Fibroblast of mammary gland (primary cell): ENCODE data around the gene NFATC1.

Experiments used
- DNase-seq: peaks from one replicate; pipeline ENCODE4 v3.0.0-alpha.2; 2010; ENCODE audit warnings: low read depth
- H3K4me3 ChIP-seq: 2 replicates; pipeline ENCODE4 v1.5.1; 2011; ENCODE audit warnings: low read depth, mild to moderate bottlenecking, low read length, moderate library complexity; ENCODE audit not compliant: control insufficient read depth
- TF ChIP-seq, protein P1 (sequence below): conservative IDR thresholded peaks from 2 replicates; pipeline ENCODE4 v1.5.1; 2011; ENCODE audit warnings: low read depth, low read length, inconsistent platforms; ENCODE audit not compliant: control insufficient read depth, insufficient read depth

Gene NFATC1

DNA sequence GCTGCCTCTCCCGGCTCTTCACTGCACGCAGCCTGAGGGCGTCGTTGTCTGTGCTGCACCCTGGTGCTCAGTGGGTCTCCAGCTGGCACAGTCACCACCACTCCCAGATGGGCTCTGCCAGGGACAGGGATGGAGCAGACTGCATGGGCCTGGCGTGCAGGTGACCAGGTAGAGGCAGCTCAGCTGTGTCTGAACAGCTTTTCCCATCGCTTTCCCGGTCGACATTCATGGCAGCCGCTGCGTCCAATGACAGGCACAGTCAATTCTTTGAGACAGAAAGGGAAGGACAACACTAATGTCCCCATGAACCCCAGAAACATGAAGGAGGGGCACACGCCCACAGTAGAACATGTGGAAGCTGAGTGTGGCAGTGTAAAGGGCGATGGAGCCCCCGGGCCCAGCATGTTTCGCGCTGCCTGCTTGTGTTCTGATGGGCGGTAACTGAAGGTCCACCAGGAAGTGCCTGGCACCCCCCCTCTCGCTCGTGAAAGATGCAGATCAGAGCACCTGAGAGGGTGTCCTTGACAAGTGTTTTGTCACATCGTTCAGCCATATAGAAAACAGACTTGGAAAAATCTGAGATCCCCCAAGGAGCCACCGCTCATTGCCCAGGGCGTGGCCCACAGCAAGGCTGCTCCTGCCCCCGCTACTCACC, 122.4 kb downstream of the NFATC1 start:
- no peak for DNase-seq

GRCh38 chr18:79518683-79519128, 123.0 kb downstream of the NFATC1 start:
- H3K4me3 ChIP-seq = no peak overlapping the region
- DNase-seq = no peak
- TF ChIP-seq, protein P1, sequence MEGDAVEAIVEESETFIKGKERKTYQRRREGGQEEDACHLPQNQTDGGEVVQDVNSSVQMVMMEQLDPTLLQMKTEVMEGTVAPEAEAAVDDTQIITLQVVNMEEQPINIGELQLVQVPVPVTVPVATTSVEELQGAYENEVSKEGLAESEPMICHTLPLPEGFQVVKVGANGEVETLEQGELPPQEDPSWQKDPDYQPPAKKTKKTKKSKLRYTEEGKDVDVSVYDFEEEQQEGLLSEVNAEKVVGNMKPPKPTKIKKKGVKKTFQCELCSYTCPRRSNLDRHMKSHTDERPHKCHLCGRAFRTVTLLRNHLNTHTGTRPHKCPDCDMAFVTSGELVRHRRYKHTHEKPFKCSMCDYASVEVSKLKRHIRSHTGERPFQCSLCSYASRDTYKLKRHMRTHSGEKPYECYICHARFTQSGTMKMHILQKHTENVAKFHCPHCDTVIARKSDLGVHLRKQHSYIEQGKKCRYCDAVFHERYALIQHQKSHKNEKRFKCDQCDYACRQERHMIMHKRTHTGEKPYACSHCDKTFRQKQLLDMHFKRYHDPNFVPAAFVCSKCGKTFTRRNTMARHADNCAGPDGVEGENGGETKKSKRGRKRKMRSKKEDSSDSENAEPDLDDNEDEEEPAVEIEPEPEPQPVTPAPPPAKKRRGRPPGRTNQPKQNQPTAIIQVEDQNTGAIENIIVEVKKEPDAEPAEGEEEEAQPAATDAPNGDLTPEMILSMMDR = no peak

More for the DNA sequence above, 122.4 kb downstream of the NFATC1 start:
- H3K4me3 ChIP-seq = no peak overlapping the region
- TF ChIP-seq, protein P1 = no peak

DNA sequence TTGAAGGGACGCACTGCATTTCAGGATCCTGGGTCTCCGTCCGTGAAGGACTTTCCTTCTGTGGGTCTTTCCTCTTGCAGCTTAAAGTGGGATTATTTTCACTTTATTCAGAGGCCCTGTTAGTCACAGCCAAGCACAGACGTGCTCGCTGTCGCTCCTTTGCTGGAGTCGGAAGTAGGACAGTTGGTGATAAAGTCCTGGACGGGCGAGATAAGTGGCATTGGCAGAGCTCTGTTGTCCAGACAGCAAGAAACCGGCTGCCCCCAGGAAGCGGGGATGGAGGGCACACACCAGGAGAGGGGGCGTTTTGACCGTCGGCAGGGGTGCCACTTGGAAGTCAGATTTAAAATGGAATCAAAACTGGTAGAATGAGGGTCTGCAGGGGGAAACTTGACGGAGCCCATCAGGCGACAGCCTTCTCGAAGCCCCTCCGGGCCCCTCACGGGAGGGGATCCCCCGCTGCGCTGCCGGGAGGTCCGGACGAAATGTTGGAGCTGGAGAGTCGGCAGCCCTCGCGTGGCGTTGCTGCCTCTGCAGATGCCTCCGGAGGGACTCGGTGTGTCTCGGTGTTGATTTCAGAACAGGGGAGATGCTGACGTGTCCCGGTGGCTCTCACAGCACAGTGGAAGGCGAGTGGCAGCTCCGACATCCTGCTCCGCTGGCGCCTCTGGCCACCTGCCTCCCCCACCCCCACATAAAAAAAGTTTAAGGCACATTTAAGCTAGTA, 124.2 kb downstream of the NFATC1 start:
- H3K4me3 ChIP-seq = no peak overlapping the region
- TF ChIP-seq, protein P1 = no peak
- DNase-seq = no peak

- DNase-seq = no peak
- no peak overlapping the region for H3K4me3 ChIP-seq
- TF ChIP-seq, protein P1 = no peak
These were observed 125.0 kb downstream of the NFATC1 start for GRCh38 chr18:79520478-79521390.

DNA sequence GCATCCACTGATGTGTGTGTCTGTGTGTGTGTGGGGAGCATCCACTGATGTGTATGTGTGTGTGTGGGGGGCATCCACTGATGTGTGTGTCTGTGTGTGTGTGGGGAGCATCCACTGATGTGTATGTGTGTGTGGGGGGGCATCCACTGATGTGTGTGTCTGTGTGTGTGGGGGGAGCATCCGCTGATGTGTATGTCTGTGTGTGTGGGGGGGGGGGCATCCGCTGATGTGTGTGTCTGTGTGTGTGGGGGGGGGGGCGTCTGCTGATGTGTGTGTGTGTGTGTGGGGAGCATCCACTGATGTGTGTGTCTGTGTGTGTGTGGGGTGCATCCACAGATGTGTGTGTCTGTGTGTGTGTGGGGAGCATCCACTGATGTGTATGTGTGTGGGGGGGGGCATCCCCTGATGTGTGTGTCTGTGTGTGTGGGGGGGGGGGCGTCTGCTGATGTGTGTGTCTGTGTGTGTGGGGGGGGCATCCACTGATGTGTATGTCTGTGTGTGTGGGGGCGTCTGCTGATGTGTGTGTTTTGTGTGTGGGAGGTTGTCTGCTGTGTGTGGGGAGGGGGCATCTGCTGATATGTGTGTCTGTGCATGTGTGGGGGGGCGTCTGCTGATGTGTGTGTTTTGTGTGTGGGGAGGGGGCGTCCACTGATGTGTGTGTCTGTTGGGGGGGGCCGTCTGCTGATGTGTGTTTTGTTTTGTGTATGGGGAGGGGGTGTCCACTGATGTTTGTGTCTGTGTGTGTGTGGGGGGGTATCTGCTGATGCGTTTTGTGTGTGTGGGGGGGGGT, 125.9 kb downstream of the NFATC1 start:
- TF ChIP-seq, protein P1 = no peak
- no peak overlapping the region for H3K4me3 ChIP-seq
- no peak for DNase-seq
